HG03457 (cell line): ENCODE data around the gene NRP2.

Experiments
- ATAC-seq: cut with Tn5 transposase; IDR thresholded peaks from one replicate; pipeline ENCODE4 v1.9.1; 2021; ENCODE audit warnings: moderate number of reproducible peaks; ENCODE audit not compliant: unreplicated experiment

The NRP2 gene

GRCh38 chr2:205845446-205845845 is 163.1 kb downstream of the NRP2 start:
- no peak for ATAC-seq
